H9 (cell line): ENCODE data around the gene HCK. TPM values are rescaled to one million over a fixed set of nuclear protein-coding genes. Genes with fewer than 3 reads are reported as not detected.

Experiments
- DNase-seq: peaks from one replicate; pipeline ENCODE4 v3.0.0-alpha.2; 2017
- H2AFZ ChIP-seq: one replicate; pipeline ENCODE4 v1.6.1; 2013; ENCODE audit warnings: mild to moderate bottlenecking, low read length, control low read depth, moderate library complexity
- H2AK5ac ChIP-seq: 2 replicates; pipeline ENCODE4 v1.6.1; 2013; ENCODE audit warnings: low read length, control low read depth, mixed read lengths; ENCODE audit not compliant: insufficient read length
- H2BK120ac ChIP-seq: one replicate; pipeline ENCODE4 v1.6.1; 2013; ENCODE audit warnings: low read depth, mild to moderate bottlenecking, low read length, control low read depth, inconsistent platforms; ENCODE audit not compliant: poor library complexity, severe bottlenecking
- H2BK12ac ChIP-seq: 2 replicates; pipeline ENCODE4 v1.6.1; 2013; ENCODE audit warnings: low read length, control low read depth, mixed read lengths, low read depth; ENCODE audit not compliant: insufficient read length
- H2BK15ac ChIP-seq: 2 replicates; pipeline ENCODE4 v1.6.1; 2013; ENCODE audit warnings: low read depth, low read length, control low read depth
- H2BK20ac ChIP-seq: one replicate; pipeline ENCODE4 v1.6.1; 2013; ENCODE audit warnings: low read depth, mild to moderate bottlenecking, low read length, control low read depth, inconsistent platforms; ENCODE audit not compliant: poor library complexity, severe bottlenecking
- H2BK5ac ChIP-seq: 2 replicates; pipeline ENCODE4 v1.6.1; 2013; ENCODE audit warnings: low read length, control low read depth, mixed read lengths; ENCODE audit not compliant: insufficient read length
- H3K14ac ChIP-seq: 2 replicates; pipeline ENCODE4 v1.6.1; 2013; ENCODE audit warnings: low read length, control low read depth; ENCODE audit not compliant: insufficient read depth
- H3K18ac ChIP-seq: 2 replicates; pipeline ENCODE4 v1.6.1; 2013; ENCODE audit warnings: low read depth, mild to moderate bottlenecking, mixed read lengths, low read length, control low read depth; ENCODE audit not compliant: insufficient read length
- H3K23ac ChIP-seq: 2 replicates; pipeline ENCODE4 v1.6.1; 2013; ENCODE audit warnings: low read length, control low read depth, mixed read lengths, low read depth; ENCODE audit not compliant: insufficient read length
- H3K23me2 ChIP-seq: 2 replicates; pipeline ENCODE4 v1.6.1; 2013; ENCODE audit warnings: low read depth, mild to moderate bottlenecking, mixed read lengths, low read length, control low read depth; ENCODE audit not compliant: insufficient read length, poor library complexity, severe bottlenecking
- H3K27ac ChIP-seq: 2 replicates; pipeline ENCODE4 v1.5.1; 2013; ENCODE audit warnings: low read length, control low read depth, mixed read lengths, low read depth; ENCODE audit not compliant: insufficient read length
- H3K27me3 ChIP-seq: 2 replicates; pipeline ENCODE4 v1.6.1; 2013; ENCODE audit warnings: low read length, control low read depth, inconsistent platforms; ENCODE audit not compliant: insufficient read depth
- H3K4ac ChIP-seq: 2 replicates; pipeline ENCODE4 v1.6.1; 2013; ENCODE audit warnings: low read depth, mild to moderate bottlenecking, control low read depth, inconsistent platforms, low read length, moderate library complexity
- H3K4me1 ChIP-seq: 2 replicates; pipeline ENCODE4 v1.6.1; 2013; ENCODE audit warnings: low read length, control low read depth, inconsistent platforms; ENCODE audit not compliant: insufficient read depth
- H3K4me2 ChIP-seq: 2 replicates; pipeline ENCODE4 v1.6.1; 2013; ENCODE audit warnings: low read length, control low read depth, mixed read lengths; ENCODE audit not compliant: insufficient read length, insufficient read depth
- H3K56ac ChIP-seq: 2 replicates; pipeline ENCODE4 v1.6.1; 2013; ENCODE audit warnings: low read depth, mild to moderate bottlenecking, mixed read lengths, low read length, control low read depth; ENCODE audit not compliant: insufficient read length
- H3K79me1 ChIP-seq: 2 replicates; pipeline ENCODE4 v1.6.1; 2013; ENCODE audit warnings: low read depth, mild to moderate bottlenecking, moderate library complexity, low read length, control low read depth, inconsistent platforms; ENCODE audit not compliant: insufficient read depth, poor library complexity, severe bottlenecking
- H3K79me2 ChIP-seq: 2 replicates; pipeline ENCODE4 v1.6.1; 2013; ENCODE audit warnings: low read length, control low read depth, inconsistent platforms; ENCODE audit not compliant: insufficient read depth
- H3K9ac ChIP-seq: 2 replicates; pipeline ENCODE4 v1.6.1; 2013; ENCODE audit warnings: low read length, control low read depth, mixed read lengths; ENCODE audit not compliant: insufficient read length; ENCODE audit errors: extremely low read depth
- H3K9me3 ChIP-seq: one replicate; pipeline ENCODE4 v1.6.1; 2013; ENCODE audit warnings: low read depth, low read length, inconsistent platforms; ENCODE audit not compliant: control insufficient read depth
- H3T11ph ChIP-seq: one replicate; pipeline ENCODE4 v1.6.1; 2013; ENCODE audit warnings: mild to moderate bottlenecking, low read length, control low read depth, inconsistent platforms
- H4K20me1 ChIP-seq: one replicate; pipeline ENCODE4 v1.6.1; 2013; ENCODE audit not compliant: control insufficient read depth, insufficient read length, insufficient read depth
- H4K5ac ChIP-seq: 2 replicates; pipeline ENCODE4 v1.6.1; 2013; ENCODE audit warnings: low read depth, mild to moderate bottlenecking, mixed read lengths, low read length, control low read depth; ENCODE audit not compliant: insufficient read length
- H4K8ac ChIP-seq: replicated peaks from 2 replicates; pipeline ENCODE4 v1.6.1; 2013; ENCODE audit warnings: low read length, control low read depth, mixed read lengths, low read depth; ENCODE audit not compliant: insufficient read length
- H4K91ac ChIP-seq: 2 replicates; pipeline ENCODE4 v1.6.1; 2013; ENCODE audit warnings: low read depth, mild to moderate bottlenecking, moderate library complexity, mixed read lengths, low read length, control low read depth; ENCODE audit not compliant: insufficient read length
- H3K27ac Mint-ChIP-seq, 3 experiments: 2 replicates in 2 of 3; 3 replicates in 1 of 3; pipeline ENCODE4 v1.8.0; 2020 to 2021; ENCODE audit warnings: mixed read lengths in 3 of 3, mild to moderate bottlenecking in 1 of 3, moderate library complexity in 1 of 3
- H3K27me3 Mint-ChIP-seq: 2 replicates; pipeline ENCODE4 v1.8.0; 2021; ENCODE audit warnings: low read depth, mild to moderate bottlenecking, moderate library complexity, mixed read lengths
- H3K36me3 Mint-ChIP-seq, 3 experiments: 2 replicates in 2 of 3; 3 replicates in 1 of 3; pipeline ENCODE4 v1.8.0; 2020 to 2021; ENCODE audit warnings: low read depth in 3 of 3, mixed read lengths in 3 of 3; ENCODE audit not compliant: insufficient read depth in 1 of 3
- H3K4me1 Mint-ChIP-seq, 2 experiments: 2 replicates each; pipeline ENCODE4 v1.8.0; 2020; ENCODE audit warnings: mixed read lengths in 2 of 2
- H3K4me3 Mint-ChIP-seq, 2 experiments: 2 replicates in 1 of 2; 3 replicates in 1 of 2; pipeline ENCODE4 v1.8.0; 2020 to 2021; ENCODE audit warnings: mild to moderate bottlenecking in 2 of 2, mixed read lengths in 2 of 2, moderate library complexity in 1 of 2
- H3K9me3 Mint-ChIP-seq, 2 experiments: 2 replicates in 1 of 2; 3 replicates in 1 of 2; pipeline ENCODE4 v1.8.0; 2020; ENCODE audit warnings: mild to moderate bottlenecking in 2 of 2, mixed read lengths in 2 of 2, moderate library complexity in 1 of 2
- CTCF ChIP-seq: fragments of 200-600 bp; sonication (generic); conservative IDR thresholded peaks from 3 replicates; pipeline ENCODE4 v1.8.0; 2021; ENCODE audit warnings: antibody characterized with exemption, mild to moderate bottlenecking
- WGBS: extraction: QIAGEN DNeasy Blood & Tissue Kit; methylation state at CpG from one replicate; pipeline ENCODE4 v1.1.7; 2013; ENCODE audit warnings: missing lambda C conversion rate, low lambda C conversion rate, mixed read lengths; ENCODE audit not compliant: insufficient read length; ENCODE audit errors: extremely low coverage; 5-methylcytosine and 5-hydroxymethylcytosine counted together
- total RNA-seq: library from RNA; stranded (reverse); gene quantifications from 2 replicates; pipeline ENCODE4 v1.2.1, GENCODE V29; 2021

The HCK gene
- total RNA-seq, 1 experiment from 2014 or later, result 1.7 TPM

GRCh38 chr20:32040142-32040953, 11.7 kb upstream of the HCK start:
- Mint-ChIP-seq H3K4me3 (no peak overlapping the region), H3K4me1 (peaks cover 23 to 35% of the 10 kb centered on the region in 2 experiments), H3K9me3 (peaks cover 0 to 4% of the 10 kb centered on the region in 2 experiments; a peak in 1 of 5 replicates), H3K27me3 (peaks cover 9% of the 10 kb centered on the region), H3K36me3 (peaks cover 0 to 5% (median 0%) of the 10 kb centered on the region in 3 experiments; a peak in 1 of 7 replicates), H3K27ac (no peak overlapping the region)
- H2AFZ ChIP-seq, result no peak overlapping the region
- no peak overlapping the region for H3K56ac ChIP-seq
- H3K79me2 ChIP-seq, result no peaks in the 10 kb centered on the region
- H3K4me1 ChIP-seq, result no peaks in the 10 kb centered on the region; the same call in 1 of the 2 replicates
- H4K20me1 ChIP-seq, result no peaks in the 10 kb centered on the region
- H3K23ac ChIP-seq, result no peak overlapping the region
- H3T11ph ChIP-seq, result no peak overlapping the region
- H2BK120ac ChIP-seq, result no peak overlapping the region
- no peak overlapping the region for H2BK20ac ChIP-seq
- H3K27me3 ChIP-seq, result no peaks in the 10 kb centered on the region
- no peak overlapping the region for H3K14ac ChIP-seq
- H4K91ac ChIP-seq, result no peak overlapping the region
- TF ChIP-seq CTCF, result no peak
- no peak overlapping the region for H3K27ac ChIP-seq
- WGBS, result no CpG with 5 or more reads among the region's 10 CpGs
- DNase-seq, result no peak
- H3K79me1 ChIP-seq, result no peaks in the 10 kb centered on the region
- no peaks in the 10 kb centered on the region for H3K23me2 ChIP-seq
- H3K4ac ChIP-seq, result no peak overlapping the region
- no peak overlapping the region for H3K18ac ChIP-seq
- no peak overlapping the region for H2BK12ac ChIP-seq
- no peaks in the 10 kb centered on the region for H3K9me3 ChIP-seq
- no peak overlapping the region for H2BK15ac ChIP-seq
- no peak overlapping the region for H3K9ac ChIP-seq
- no peak overlapping the region for H4K5ac ChIP-seq
- H2BK5ac ChIP-seq, result no peak overlapping the region
- H4K8ac ChIP-seq, result no peak overlapping the region
- H2AK5ac ChIP-seq, result no peak overlapping the region
- no peak overlapping the region for H3K4me2 ChIP-seq
